Neural progenitor cell (in vitro differentiated cells): ENCODE data around the gene VCL. TPM values are rescaled to one million over a fixed set of nuclear protein-coding genes. Genes with fewer than 3 reads are reported as not detected.
A peak's percentile ranks its signal among the peaks of the same experiment; 100 is the strongest.

Experiments
- DNase-seq: peaks from one replicate; pipeline ENCODE4 v3.0.0-alpha.2; 2016; ENCODE audit warnings: low spot score
- H2AFZ ChIP-seq: fragments of 200-600 bp; sonication (generic); replicated peaks from 2 replicates; pipeline ENCODE4 v1.6.1; 2016; ENCODE audit warnings: antibody characterized with exemption
- H3F3A ChIP-seq: fragments of 200-600 bp; sonication (generic); 2 replicates; pipeline ENCODE4 v1.6.1; 2016; ENCODE audit warnings: antibody characterized with exemption, low read depth
- H3K27ac ChIP-seq: fragments of 200-600 bp; sonication (generic); 2 replicates; pipeline ENCODE4 v1.5.1; 2016; ENCODE audit warnings: mild to moderate bottlenecking
- H3K27me3 ChIP-seq: fragments of 200-600 bp; sonication (generic); 2 replicates; pipeline ENCODE4 v1.6.1; 2016; ENCODE audit warnings: mild to moderate bottlenecking, moderate library complexity
- H3K36me3 ChIP-seq: fragments of 200-600 bp; sonication (generic); 2 replicates; pipeline ENCODE4 v1.5.1; 2016
- H3K4me1 ChIP-seq: fragments of 200-600 bp; sonication (generic); 2 replicates; pipeline ENCODE4 v1.6.1; 2016; ENCODE audit warnings: mixed run types
- H3K4me2 ChIP-seq: fragments of 200-600 bp; sonication (generic); 2 replicates; pipeline ENCODE4 v1.6.1; 2016
- H3K4me3 ChIP-seq: fragments of 200-600 bp; sonication (generic); 2 replicates; pipeline ENCODE4 v1.5.1; 2016
- H3K79me2 ChIP-seq: fragments of 200-600 bp; sonication (generic); 2 replicates; pipeline ENCODE4 v1.6.1; 2016; ENCODE audit warnings: low read depth
- H3K9ac ChIP-seq: fragments of 200-600 bp; sonication (generic); 2 replicates; pipeline ENCODE4 v1.6.1; 2016
- H3K9me3 ChIP-seq: fragments of 200-600 bp; sonication (generic); 2 replicates; pipeline ENCODE4 v1.5.1; 2016; ENCODE audit warnings: low read depth
- H4K20me1 ChIP-seq: fragments of 200-600 bp; sonication (generic); 2 replicates; pipeline ENCODE4 v1.6.1; 2016; ENCODE audit warnings: low read depth
- H3K27ac Mint-ChIP-seq: 3 replicates; pipeline ENCODE4 v1.8.0; 2021; ENCODE audit warnings: mixed read lengths
- H3K27me3 Mint-ChIP-seq: 2 replicates; pipeline ENCODE4 v1.8.0; 2022; ENCODE audit warnings: low read depth, mild to moderate bottlenecking, inconsistent platforms, moderate library complexity, mixed read lengths; ENCODE audit not compliant: insufficient read depth
- H3K36me3 Mint-ChIP-seq: 3 replicates; pipeline ENCODE4 v1.8.0; 2021; ENCODE audit warnings: mixed read lengths
- H3K4me1 Mint-ChIP-seq: 3 replicates; pipeline ENCODE4 v1.8.0; 2021; ENCODE audit warnings: mixed read lengths
- H3K4me3 Mint-ChIP-seq: 3 replicates; pipeline ENCODE4 v1.8.0; 2021; ENCODE audit warnings: mild to moderate bottlenecking, moderate library complexity, mixed read lengths
- H3K9me3 Mint-ChIP-seq: 3 replicates; pipeline ENCODE4 v1.8.0; 2020; ENCODE audit warnings: mixed read lengths
- EZH2 ChIP-seq: fragments of 200-600 bp; sonication (generic); IDR thresholded peaks from 2 replicates; pipeline ENCODE4 v1.6.1; 2017; ENCODE audit warnings: antibody characterized with exemption, mild to moderate bottlenecking, moderate library complexity
- EZH2phosphoT487 ChIP-seq: fragments of 200-600 bp; sonication (generic); IDR thresholded peaks from 2 replicates; pipeline ENCODE4 v1.6.1; 2017; ENCODE audit warnings: antibody characterized with exemption
- total RNA-seq: library from RNA; depleted of rRNA; stranded (reverse); fragments of >200 nt; gene quantifications from 2 replicates; pipeline ENCODE4 v1.2.3, GENCODE V29; 2015; ENCODE audit warnings: low replicate concordance
- TF ChIP-seq, protein P1 (sequence below): fragments of 200-600 bp; sonication (generic); IDR thresholded peaks from 2 replicates; pipeline ENCODE4 v1.5.1; 2017; ENCODE audit warnings: antibody characterized with exemption, mild to moderate bottlenecking

Gene VCL
- total RNA-seq, 1 donor from 2014 or later, result 96.9 TPM

DNA sequence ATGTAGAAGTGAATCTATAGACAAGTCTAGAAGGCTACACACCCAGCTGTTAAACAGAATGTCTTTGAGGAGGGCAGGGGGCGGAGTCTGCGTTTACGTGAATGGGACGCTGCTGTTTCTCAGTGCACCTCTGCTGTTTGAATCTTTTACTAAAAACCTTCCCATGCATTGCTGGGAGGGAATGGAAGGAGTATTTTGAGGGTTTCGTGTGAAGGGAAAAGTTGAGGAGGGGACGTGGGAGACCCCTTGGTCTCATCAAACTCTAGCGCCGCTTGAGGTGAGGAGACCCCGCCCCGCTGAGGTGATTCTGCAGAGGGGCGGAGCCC is 492 bp upstream of the VCL start:
- H3K9me3 ChIP-seq, result no peaks in the 10 kb centered on the region
- H3K79me2 ChIP-seq, result peaks cover 44% of the 10 kb centered on the region
- H3K4me1 ChIP-seq, result peaks cover 30% of the 10 kb centered on the region
- H3K36me3 ChIP-seq, result no peaks in the 10 kb centered on the region
- peaks cover 32% of the 10 kb centered on the region for H4K20me1 ChIP-seq
- H3K27ac Mint-ChIP-seq, result peak overlapping the region; percentile 100
- H2AFZ ChIP-seq, result peak overlapping the region; percentile 74
- H3K4me3 Mint-ChIP-seq, result peak overlapping the region; percentile 92
- peaks cover 17% of the 10 kb centered on the region for H3K36me3 Mint-ChIP-seq
- TF ChIP-seq, protein P1, sequence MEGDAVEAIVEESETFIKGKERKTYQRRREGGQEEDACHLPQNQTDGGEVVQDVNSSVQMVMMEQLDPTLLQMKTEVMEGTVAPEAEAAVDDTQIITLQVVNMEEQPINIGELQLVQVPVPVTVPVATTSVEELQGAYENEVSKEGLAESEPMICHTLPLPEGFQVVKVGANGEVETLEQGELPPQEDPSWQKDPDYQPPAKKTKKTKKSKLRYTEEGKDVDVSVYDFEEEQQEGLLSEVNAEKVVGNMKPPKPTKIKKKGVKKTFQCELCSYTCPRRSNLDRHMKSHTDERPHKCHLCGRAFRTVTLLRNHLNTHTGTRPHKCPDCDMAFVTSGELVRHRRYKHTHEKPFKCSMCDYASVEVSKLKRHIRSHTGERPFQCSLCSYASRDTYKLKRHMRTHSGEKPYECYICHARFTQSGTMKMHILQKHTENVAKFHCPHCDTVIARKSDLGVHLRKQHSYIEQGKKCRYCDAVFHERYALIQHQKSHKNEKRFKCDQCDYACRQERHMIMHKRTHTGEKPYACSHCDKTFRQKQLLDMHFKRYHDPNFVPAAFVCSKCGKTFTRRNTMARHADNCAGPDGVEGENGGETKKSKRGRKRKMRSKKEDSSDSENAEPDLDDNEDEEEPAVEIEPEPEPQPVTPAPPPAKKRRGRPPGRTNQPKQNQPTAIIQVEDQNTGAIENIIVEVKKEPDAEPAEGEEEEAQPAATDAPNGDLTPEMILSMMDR, result peak; percentile 11
- no peak for TF ChIP-seq EZH2
- TF ChIP-seq EZH2phosphoT487, result no peak
- H3K4me3 ChIP-seq, result peak overlapping the region; percentile 54
- H3K4me1 Mint-ChIP-seq, result peaks cover 42% of the 10 kb centered on the region
- H3K9ac ChIP-seq, result no peak overlapping the region
- H3K27me3 Mint-ChIP-seq, result peaks cover 8% of the 10 kb centered on the region
- peak overlapping the region; percentile 67 for H3K4me2 ChIP-seq
- H3K27ac ChIP-seq, result no peak overlapping the region
- peaks cover 35% of the 10 kb centered on the region for H3F3A ChIP-seq
- no peaks in the 10 kb centered on the region for H3K9me3 Mint-ChIP-seq
- no peaks in the 10 kb centered on the region for H3K27me3 ChIP-seq
- no peak for DNase-seq

- H3K4me3 ChIP-seq, result peak overlapping the region; percentile 96
- no peak for DNase-seq
- Mint-ChIP-seq H3K4me1 (peaks cover 41% of the 10 kb centered on the region), H3K27me3 (peaks cover 8% of the 10 kb centered on the region), H3K4me3 (peak overlapping the region; percentile 96), H3K36me3 (peaks cover 17% of the 10 kb centered on the region), H3K27ac (peak overlapping the region; percentile 98), H3K9me3 (no peaks in the 10 kb centered on the region)
- H4K20me1 ChIP-seq, result peaks cover 35% of the 10 kb centered on the region
- no peaks in the 10 kb centered on the region for H3K27me3 ChIP-seq
- TF ChIP-seq EZH2phosphoT487 (no peak), EZH2 (no peak)
- TF ChIP-seq, protein P1, result no peak
- H3K79me2 ChIP-seq, result peaks cover 56% of the 10 kb centered on the region
- H3K27ac ChIP-seq, result peak overlapping the region; percentile 98
- H3K9me3 ChIP-seq, result no peaks in the 10 kb centered on the region
- H3K9ac ChIP-seq, result peak overlapping the region; percentile 86
- no peak overlapping the region for H2AFZ ChIP-seq
- peaks cover 35% of the 10 kb centered on the region for H3F3A ChIP-seq
- peak overlapping the region; percentile 97 for H3K4me2 ChIP-seq
- no peaks in the 10 kb centered on the region for H3K36me3 ChIP-seq
- peaks cover 30% of the 10 kb centered on the region for H3K4me1 ChIP-seq
Observed at GRCh38 chr10:73998623-73998928, 660 bp downstream of the VCL start.

- H3K27me3 ChIP-seq, result no peaks in the 10 kb centered on the region
- no peaks in the 10 kb centered on the region for H3K36me3 ChIP-seq
- no peak overlapping the region for H2AFZ ChIP-seq
- peak; percentile 81 for DNase-seq
- Mint-ChIP-seq H3K36me3 (peaks cover 17% of the 10 kb centered on the region), H3K9me3 (no peaks in the 10 kb centered on the region), H3K4me1 (peaks cover 39% of the 10 kb centered on the region), H3K27me3 (peaks cover 8% of the 10 kb centered on the region), H3K4me3 (peak overlapping the region; percentile 96), H3K27ac (peak overlapping the region; percentile 98)
- peaks cover 61% of the 10 kb centered on the region for H3K79me2 ChIP-seq
- H3K4me3 ChIP-seq, result peak overlapping the region; percentile 96
- peak overlapping the region; percentile 86 for H3K9ac ChIP-seq
- H3K4me1 ChIP-seq, result peaks cover 30% of the 10 kb centered on the region
- H3K27ac ChIP-seq, result peak overlapping the region; percentile 98
- TF ChIP-seq EZH2phosphoT487 (no peak), EZH2 (no peak)
- TF ChIP-seq, protein P1, result peak; percentile 55
- peak overlapping the region; percentile 97 for H3K4me2 ChIP-seq
- H3K9me3 ChIP-seq, result no peaks in the 10 kb centered on the region
- H4K20me1 ChIP-seq, result peaks cover 35% of the 10 kb centered on the region
- H3F3A ChIP-seq, result peaks cover 35% of the 10 kb centered on the region
Observed at GRCh38 chr10:73998929-73999691, 1.2 kb downstream of the VCL start.
